Astrocyte of the spinal cord (primary cell): Measurements from ENCODE around the gene SART3.

Experiments
- DNase-seq: peaks from one replicate; pipeline ENCODE4 v3.0.0; 2011; ENCODE audit warnings: low read depth, low spot score
- H3K4me3 ChIP-seq: 2 replicates; pipeline ENCODE4 v1.5.1; 2011; ENCODE audit warnings: low read depth, mild to moderate bottlenecking, low read length, moderate library complexity
- CTCF ChIP-seq: IDR thresholded peaks from 2 replicates; pipeline ENCODE4 v1.5.1; 2012; ENCODE audit warnings: low read depth, mild to moderate bottlenecking, low read length, inconsistent platforms
- in situ Hi-C: cut with HindIII; loops from 2 replicates; pipeline ENCODE4 v1.10.0; 2017; ENCODE audit warnings: low sequenced_read_pairs

Gene SART3

GRCh38 chr12:108477881-108478259, 83.1 kb downstream of the SART3 start:
- H3K4me3 ChIP-seq = no peak overlapping the region
- in situ Hi-C loops = no loop called here
- no peak for DNase-seq
- no peak for TF ChIP-seq CTCF

- no peak for TF ChIP-seq CTCF
- no peak overlapping the region for H3K4me3 ChIP-seq
- in situ Hi-C loops = no loop called here
- no peak for DNase-seq
Observed at GRCh38 chr12:108477055-108477880, 83.7 kb downstream of the SART3 start.

GRCh38 chr12:108475396-108475795, 85.6 kb downstream of the SART3 start:
- H3K4me3 ChIP-seq = no peak overlapping the region
- in situ Hi-C loops = no loop called here
- no peak for DNase-seq
- TF ChIP-seq CTCF = no peak

- in situ Hi-C loops = no loop called here
- TF ChIP-seq CTCF = no peak
- no peak overlapping the region for H3K4me3 ChIP-seq
- no peak for DNase-seq
Observed at GRCh38 chr12:108473400-108474055, 87.4 kb downstream of the SART3 start.
